ENCODE measurements around the gene FAIM2. TPM values are rescaled to one million over a fixed set of nuclear protein-coding genes. Genes with fewer than 3 reads are reported as not detected.

FAIM2 gene
- total RNA-seq, 1 donor from 2014 or later: 1.6 TPM

DNA sequence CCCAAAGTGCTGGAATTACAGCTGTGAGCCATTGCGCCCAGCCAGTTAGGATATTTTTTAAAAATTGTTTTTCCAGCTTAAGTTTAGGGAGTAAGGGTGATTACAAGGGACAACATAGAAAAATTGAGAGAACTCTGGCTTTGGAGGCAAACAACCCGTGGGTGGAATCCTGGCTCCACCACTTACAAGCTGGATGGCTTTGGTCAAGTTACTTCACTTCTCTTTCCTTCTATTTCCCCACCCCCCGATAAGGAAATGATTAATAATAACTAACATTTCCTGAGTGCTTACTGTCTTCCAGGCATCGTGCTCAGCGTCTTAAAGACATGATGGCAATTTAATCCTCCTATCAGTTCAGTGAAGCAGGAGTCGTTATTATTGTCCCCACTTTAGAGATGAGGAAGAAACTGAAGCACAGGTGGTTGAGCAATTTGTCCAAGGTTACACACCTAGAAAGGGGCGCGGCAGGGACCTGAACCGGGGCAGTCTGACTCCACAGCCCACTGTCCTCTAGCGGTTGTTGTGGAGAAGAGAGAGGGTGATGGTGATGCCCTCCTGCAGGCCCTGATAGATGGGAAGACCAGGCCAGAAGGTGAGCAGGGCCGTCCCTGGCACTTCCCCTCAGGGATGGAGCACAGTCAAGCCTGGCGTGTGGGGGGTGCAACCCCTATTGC lies 16.7 kb upstream of the FAIM2 start:
- Histone ChIP-seq H3K27ac (ENCODE audit: low read depth, low read length) (no peak overlapping the region), H3K4me3 (ENCODE audit: low read length in 3 of 3) (no peak overlapping the region), H3K4me1 (ENCODE audit: control insufficient read depth in 3 of 3, insufficient read depth in 3 of 3, low read length in 3 of 3) (peaks cover 7 to 18% (median 9%) of the 10 kb centered on the region in 3 donors), H3K9ac (ENCODE audit: low read depth in 1 of 3, low read length in 3 of 3) (no peak overlapping the region), H3K27me3 (ENCODE audit: control insufficient read depth in 3 of 3, insufficient read depth in 3 of 3, low read length in 3 of 3) (peaks cover 5 to 9% (median 7%) of the 10 kb centered on the region in 3 donors), H3K36me3 (ENCODE audit: control insufficient read depth in 3 of 3, insufficient read depth in 3 of 3, low read length in 3 of 3) (no peaks in the 10 kb centered on the region), H3K9me3 (ENCODE audit: control insufficient read depth in 3 of 3, low read length in 3 of 3) (no peaks in the 10 kb centered on the region)

- H3K36me3 ChIP-seq (ENCODE audit: control insufficient read depth in 3 of 3, insufficient read depth in 3 of 3, low read length in 3 of 3): no peaks in the 10 kb centered on the region
- no peak overlapping the region for H3K27ac ChIP-seq (ENCODE audit: low read depth, low read length)
- H3K9ac ChIP-seq (ENCODE audit: low read depth in 1 of 3, low read length in 3 of 3): no peak overlapping the region
- peaks cover 6 to 8% (median 7%) of the 10 kb centered on the region in 3 donors for H3K4me1 ChIP-seq (ENCODE audit: control insufficient read depth in 3 of 3, insufficient read depth in 3 of 3, low read length in 3 of 3)
- peaks cover 5 to 9% (median 7%) of the 10 kb centered on the region in 3 donors for H3K27me3 ChIP-seq (ENCODE audit: control insufficient read depth in 3 of 3, insufficient read depth in 3 of 3, low read length in 3 of 3)
- H3K9me3 ChIP-seq (ENCODE audit: control insufficient read depth in 3 of 3, low read length in 3 of 3): no peaks in the 10 kb centered on the region
- no peak overlapping the region for H3K4me3 ChIP-seq (ENCODE audit: low read length in 3 of 3)
Observed at GRCh38 chr12:49917788-49918173, 14.1 kb upstream of the FAIM2 start.

DNA sequence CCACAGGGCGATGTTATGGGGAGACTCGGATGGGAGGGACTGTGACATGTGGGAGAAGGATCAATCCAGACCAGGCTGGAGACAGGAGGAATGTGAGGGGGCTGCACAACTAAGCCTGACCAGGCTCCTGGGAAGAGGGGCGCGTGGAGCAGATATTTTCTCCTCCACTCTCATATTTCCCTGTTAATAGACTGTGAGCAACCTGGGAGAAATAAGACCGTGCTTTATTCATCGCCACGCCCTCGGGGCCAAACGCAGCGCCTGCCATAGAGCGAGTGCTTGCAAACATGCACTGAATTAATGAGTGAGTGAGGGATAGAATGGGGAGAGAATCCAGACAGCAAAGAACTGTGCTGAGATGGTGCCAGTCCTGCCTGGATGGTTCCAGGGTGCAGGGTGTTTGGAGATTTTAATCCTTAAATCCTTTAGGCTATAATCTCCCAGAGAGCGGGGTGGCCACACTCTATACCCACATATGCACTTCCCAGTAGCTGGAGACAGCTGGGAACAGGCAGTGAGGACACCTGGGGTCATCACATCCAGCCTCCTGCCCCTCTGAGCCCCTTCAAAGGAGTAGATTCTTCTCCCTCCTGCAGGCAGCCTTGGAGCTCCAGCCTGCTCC lies 13.6 kb upstream of the FAIM2 start:
- no peak overlapping the region for H3K4me3 ChIP-seq (ENCODE audit: low read length in 3 of 3)
- peaks cover 1 to 8% (median 8%) of the 10 kb centered on the region in 3 donors for H3K4me1 ChIP-seq (ENCODE audit: control insufficient read depth in 3 of 3, insufficient read depth in 3 of 3, low read length in 3 of 3)
- no peak overlapping the region for H3K9ac ChIP-seq (ENCODE audit: low read depth in 1 of 3, low read length in 3 of 3)
- no peaks in the 10 kb centered on the region for H3K9me3 ChIP-seq (ENCODE audit: control insufficient read depth in 3 of 3, low read length in 3 of 3)
- no peaks in the 10 kb centered on the region for H3K36me3 ChIP-seq (ENCODE audit: control insufficient read depth in 3 of 3, insufficient read depth in 3 of 3, low read length in 3 of 3)
- no peak overlapping the region for H3K27ac ChIP-seq (ENCODE audit: low read depth, low read length)
- H3K27me3 ChIP-seq (ENCODE audit: control insufficient read depth in 3 of 3, insufficient read depth in 3 of 3, low read length in 3 of 3): peaks cover 5 to 9% (median 7%) of the 10 kb centered on the region in 3 donors

DNA sequence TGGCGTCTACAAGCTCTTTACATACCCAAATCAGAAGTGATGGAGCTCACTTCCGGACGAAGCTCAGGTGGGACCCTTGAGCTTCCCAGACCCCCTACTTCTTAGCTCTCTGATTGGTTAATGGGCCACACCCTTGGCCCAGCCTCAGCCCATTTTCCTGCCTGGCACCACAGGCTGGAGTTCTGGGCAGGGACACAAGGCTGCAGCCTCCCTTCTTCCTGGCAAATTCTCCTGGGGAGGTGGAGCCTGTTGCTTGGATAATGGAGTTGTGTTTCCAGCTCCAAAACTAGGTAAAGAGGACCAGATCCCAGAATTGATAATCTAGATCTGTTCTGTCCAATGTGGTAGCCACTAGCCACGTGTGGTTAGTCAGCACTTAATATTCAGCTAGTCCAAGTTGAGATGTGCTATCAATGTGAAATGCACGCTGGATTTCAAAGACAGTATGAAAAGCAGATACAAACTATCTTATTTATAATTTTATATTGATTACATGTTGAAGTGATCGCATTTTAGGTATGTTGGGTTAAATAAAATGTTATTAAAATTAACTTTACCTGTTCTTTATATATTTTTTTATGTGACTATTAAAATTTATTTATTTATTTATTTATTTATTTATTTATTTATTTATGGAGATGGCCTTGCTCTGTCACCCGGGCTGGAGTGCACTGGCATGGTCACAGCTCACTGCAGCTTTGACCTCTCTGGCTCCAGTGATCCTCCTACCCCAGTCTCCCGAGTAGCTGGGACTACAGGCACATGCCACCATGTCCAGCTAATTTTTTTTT lies 12.6 kb upstream of the FAIM2 start:
- Histone ChIP-seq H3K9ac (ENCODE audit: low read depth in 1 of 3, low read length in 3 of 3) (no peak overlapping the region), H3K27ac (ENCODE audit: low read depth, low read length) (no peak overlapping the region), H3K4me3 (ENCODE audit: low read length in 3 of 3) (no peak overlapping the region), H3K36me3 (ENCODE audit: control insufficient read depth in 3 of 3, insufficient read depth in 3 of 3, low read length in 3 of 3) (no peaks in the 10 kb centered on the region), H3K4me1 (ENCODE audit: control insufficient read depth in 3 of 3, insufficient read depth in 3 of 3, low read length in 3 of 3) (peaks cover 0 to 7% (median 6%) of the 10 kb centered on the region in 3 donors), H3K9me3 (ENCODE audit: control insufficient read depth in 3 of 3, low read length in 3 of 3) (no peaks in the 10 kb centered on the region), H3K27me3 (ENCODE audit: control insufficient read depth in 3 of 3, insufficient read depth in 3 of 3, low read length in 3 of 3) (peaks cover 5 to 9% (median 7%) of the 10 kb centered on the region in 3 donors)

DNA sequence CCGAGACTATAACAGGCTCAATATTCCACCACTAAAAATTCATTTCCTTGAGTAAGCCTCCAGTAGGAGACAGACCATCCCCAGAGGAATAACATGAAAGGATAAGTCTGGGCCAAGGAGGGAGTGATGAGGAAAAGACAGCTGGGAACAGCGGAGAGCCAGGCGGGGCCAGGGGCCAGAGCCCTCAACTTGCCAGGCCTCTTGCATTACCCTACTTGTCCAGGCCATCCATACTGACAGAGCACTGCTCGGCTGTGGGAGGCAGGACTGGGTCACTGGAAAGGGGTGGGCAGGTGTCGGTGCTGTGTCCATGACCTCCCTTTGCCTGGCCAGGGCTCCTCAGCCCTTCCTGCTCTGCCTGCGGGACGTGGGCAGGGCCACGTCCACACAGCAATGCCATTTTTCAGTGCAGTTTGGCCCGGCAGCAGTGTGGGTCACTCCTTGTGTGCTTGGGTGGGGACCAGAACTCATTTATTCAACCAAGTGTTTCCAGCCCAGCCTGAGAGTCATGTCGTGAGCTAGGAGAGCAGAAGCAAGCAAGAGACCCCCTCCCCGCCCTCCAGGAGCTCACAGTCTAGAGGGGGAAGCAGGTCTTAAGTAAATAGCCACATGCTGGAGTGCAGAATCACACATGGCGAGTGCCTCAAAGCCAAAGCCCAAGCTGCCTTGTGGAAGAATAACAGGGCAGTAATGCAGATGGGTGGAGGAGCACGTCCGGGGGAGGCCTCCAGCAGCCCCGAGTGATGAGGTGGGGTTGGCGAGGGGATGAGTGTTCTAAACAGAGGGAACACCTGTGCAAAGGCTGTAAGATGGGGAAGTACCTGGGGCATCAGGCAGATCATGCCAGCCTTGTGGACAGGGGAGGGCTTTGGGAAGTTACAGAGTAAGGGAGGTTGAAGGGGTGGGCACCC lies 8.9 kb upstream of the FAIM2 start:
- no peak overlapping the region for H3K27ac ChIP-seq (ENCODE audit: low read depth, low read length)
- no peaks in the 10 kb centered on the region for H3K9me3 ChIP-seq (ENCODE audit: control insufficient read depth in 3 of 3, low read length in 3 of 3)
- H3K9ac ChIP-seq (ENCODE audit: low read depth in 1 of 3, low read length in 3 of 3): no peak overlapping the region
- H3K36me3 ChIP-seq (ENCODE audit: control insufficient read depth in 3 of 3, insufficient read depth in 3 of 3, low read length in 3 of 3): no peaks in the 10 kb centered on the region
- H3K4me3 ChIP-seq (ENCODE audit: low read length in 3 of 3): no peak overlapping the region
- H3K4me1 ChIP-seq (ENCODE audit: control insufficient read depth in 3 of 3, insufficient read depth in 3 of 3, low read length in 3 of 3): peaks cover 0 to 7% (median 6%) of the 10 kb centered on the region in 3 donors
- peaks cover 0 to 3% (median under 1%) of the 10 kb centered on the region in 3 donors for H3K27me3 ChIP-seq (ENCODE audit: control insufficient read depth in 3 of 3, insufficient read depth in 3 of 3, low read length in 3 of 3)

DNA sequence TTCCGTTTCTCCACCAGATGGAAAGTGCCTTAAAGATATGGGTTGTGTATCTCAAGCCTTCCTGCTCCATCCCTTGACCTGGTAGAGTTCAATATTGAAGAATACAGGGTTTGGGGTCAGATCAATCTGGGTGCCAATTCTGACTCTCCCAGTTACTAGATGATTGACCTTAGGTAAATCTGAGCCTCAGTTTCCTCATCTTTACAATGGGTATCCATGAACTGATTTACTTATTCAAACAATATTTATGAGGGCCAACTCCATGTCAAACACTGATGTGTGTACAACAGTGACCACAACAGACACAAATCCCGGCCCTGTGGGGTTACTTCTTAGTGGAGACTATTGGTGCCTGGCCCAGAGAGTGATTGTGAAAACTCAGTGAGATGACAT lies 7.5 kb upstream of the FAIM2 start:
- Histone ChIP-seq H3K4me1 (ENCODE audit: control insufficient read depth in 3 of 3, insufficient read depth in 3 of 3, low read length in 3 of 3) (peaks cover 0 to 7% (median 6%) of the 10 kb centered on the region in 3 donors), H3K27ac (ENCODE audit: low read depth, low read length) (no peak overlapping the region), H3K9ac (ENCODE audit: low read depth in 1 of 3, low read length in 3 of 3) (no peak overlapping the region), H3K9me3 (ENCODE audit: control insufficient read depth in 3 of 3, low read length in 3 of 3) (no peaks in the 10 kb centered on the region), H3K4me3 (ENCODE audit: low read length in 3 of 3) (no peak overlapping the region), H3K36me3 (ENCODE audit: control insufficient read depth in 3 of 3, insufficient read depth in 3 of 3, low read length in 3 of 3) (no peaks in the 10 kb centered on the region), H3K27me3 (ENCODE audit: control insufficient read depth in 3 of 3, insufficient read depth in 3 of 3, low read length in 3 of 3) (no peaks in the 10 kb centered on the region)

- no peaks in the 10 kb centered on the region for H3K36me3 ChIP-seq (ENCODE audit: control insufficient read depth in 3 of 3, insufficient read depth in 3 of 3, low read length in 3 of 3)
- no peak overlapping the region for H3K9ac ChIP-seq (ENCODE audit: low read depth in 1 of 3, low read length in 3 of 3)
- H3K4me3 ChIP-seq (ENCODE audit: low read length in 3 of 3): no peak overlapping the region
- H3K9me3 ChIP-seq (ENCODE audit: control insufficient read depth in 3 of 3, low read length in 3 of 3): no peaks in the 10 kb centered on the region
- no peak overlapping the region for H3K27ac ChIP-seq (ENCODE audit: low read depth, low read length)
- H3K4me1 ChIP-seq (ENCODE audit: control insufficient read depth in 3 of 3, insufficient read depth in 3 of 3, low read length in 3 of 3): peaks cover 0 to 7% (median 6%) of the 10 kb centered on the region in 3 donors
- peaks cover 0 to 5% (median 3%) of the 10 kb centered on the region in 3 donors for H3K27me3 ChIP-seq (ENCODE audit: control insufficient read depth in 3 of 3, insufficient read depth in 3 of 3, low read length in 3 of 3)
Observed at GRCh38 chr12:49910331-49911212, 6.9 kb upstream of the FAIM2 start.

- Histone ChIP-seq H3K4me1 (ENCODE audit: control insufficient read depth in 3 of 3, insufficient read depth in 3 of 3, low read length in 3 of 3) (peaks cover 0 to 7% (median 6%) of the 10 kb centered on the region in 3 donors), H3K36me3 (ENCODE audit: control insufficient read depth in 3 of 3, insufficient read depth in 3 of 3, low read length in 3 of 3) (no peaks in the 10 kb centered on the region), H3K27me3 (ENCODE audit: control insufficient read depth in 3 of 3, insufficient read depth in 3 of 3, low read length in 3 of 3) (peaks cover 0 to 8% (median 5%) of the 10 kb centered on the region in 3 donors), H3K9me3 (ENCODE audit: control insufficient read depth in 3 of 3, low read length in 3 of 3) (no peaks in the 10 kb centered on the region), H3K4me3 (ENCODE audit: low read length in 3 of 3) (no peak overlapping the region), H3K27ac (ENCODE audit: low read depth, low read length) (no peak overlapping the region), H3K9ac (ENCODE audit: low read depth in 1 of 3, low read length in 3 of 3) (no peak overlapping the region)
Observed at GRCh38 chr12:49909826-49910225, 6.1 kb upstream of the FAIM2 start.

GRCh38 chr12:49909356-49909755 lies 5.7 kb upstream of the FAIM2 start:
- Histone ChIP-seq H3K9ac (ENCODE audit: low read depth in 1 of 3, low read length in 3 of 3) (no peak overlapping the region), H3K4me3 (ENCODE audit: low read length in 3 of 3) (no peak overlapping the region), H3K4me1 (ENCODE audit: control insufficient read depth in 3 of 3, insufficient read depth in 3 of 3, low read length in 3 of 3) (peaks cover 0 to 10% (median 6%) of the 10 kb centered on the region in 3 donors), H3K9me3 (ENCODE audit: control insufficient read depth in 3 of 3, low read length in 3 of 3) (no peaks in the 10 kb centered on the region), H3K27me3 (ENCODE audit: control insufficient read depth in 3 of 3, insufficient read depth in 3 of 3, low read length in 3 of 3) (peaks cover 4 to 12% (median 7%) of the 10 kb centered on the region in 3 donors), H3K27ac (ENCODE audit: low read depth, low read length) (no peak overlapping the region), H3K36me3 (ENCODE audit: control insufficient read depth in 3 of 3, insufficient read depth in 3 of 3, low read length in 3 of 3) (no peaks in the 10 kb centered on the region)

Measured in skeletal muscle tissue (tissue), 4 donors.